ENCODE data around the gene CENPN. TPM values are rescaled to one million over a fixed set of nuclear protein-coding genes. Genes with fewer than 3 reads are reported as not detected.

Gene CENPN
- total RNA-seq, 1 experiment from 2014 or later: 105 TPM

DNA sequence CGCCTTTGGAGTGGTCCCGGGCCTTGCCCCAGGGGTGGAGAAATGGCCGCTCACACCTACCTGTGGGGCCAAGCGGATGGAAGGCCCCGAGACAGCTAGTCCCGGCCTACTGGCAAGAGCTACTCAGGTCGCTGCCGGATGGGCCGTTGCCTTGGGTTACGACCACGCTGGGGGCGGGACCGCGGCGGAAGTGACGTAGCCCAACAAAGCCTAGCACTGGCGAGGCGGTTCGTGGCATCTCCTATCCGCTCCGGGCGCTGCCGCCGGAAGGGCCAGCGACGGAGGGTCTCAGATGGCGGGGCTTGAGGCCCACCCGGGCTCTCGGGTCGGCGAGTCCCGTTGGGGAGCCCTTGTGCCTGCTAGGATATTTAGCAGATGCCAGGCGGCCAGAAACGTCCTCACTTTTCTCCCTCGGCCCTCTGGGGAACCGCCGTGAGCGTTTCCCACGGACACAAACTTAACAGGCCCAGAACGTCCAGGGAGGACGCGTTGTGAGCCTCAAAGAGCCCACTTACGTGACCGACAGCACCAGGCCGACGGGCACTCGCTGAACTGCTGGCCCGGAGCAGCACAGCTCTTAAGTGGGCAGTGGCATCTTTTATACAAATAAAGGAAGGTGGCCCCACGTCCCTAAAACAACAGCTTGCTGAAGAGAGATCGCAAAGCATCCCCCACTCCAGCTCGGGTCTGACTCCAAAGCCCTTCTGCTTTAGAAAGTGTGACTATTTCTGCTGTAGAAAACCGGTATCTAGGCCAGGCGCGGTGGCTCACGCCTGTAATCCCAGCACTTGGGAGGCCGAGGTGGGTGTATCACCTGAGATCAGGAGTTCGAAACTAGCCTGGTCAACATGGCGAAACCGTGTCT is 70.3 kb downstream of the CENPN start, which contains the start of gene C16orf46:
C16orf46 (minus strand) TSS at position 163 of the 865 bp plus-strand sequence. CDS start 13,283 bp downstream, outside the sequence.
- intact Hi-C loops (cut with micrococcal nuclease; ENCODE audit: unreplicated experiment): loop anchor here (1.0 to 5.0 kb wide), 3 partner anchors 42 to 73 kb away; partner anchors contain the start of gene ATMIN
- BruUV-seq (replicated peaks): TSS peak; percentile 82
- H3K9me3 Mint-ChIP-seq (ENCODE audit: unreplicated experiment): no peaks in the 10 kb centered on the region
- no peaks in the 10 kb centered on the region for H3K9me3 ChIP-seq
- TF ChIP-seq, protein P1, sequence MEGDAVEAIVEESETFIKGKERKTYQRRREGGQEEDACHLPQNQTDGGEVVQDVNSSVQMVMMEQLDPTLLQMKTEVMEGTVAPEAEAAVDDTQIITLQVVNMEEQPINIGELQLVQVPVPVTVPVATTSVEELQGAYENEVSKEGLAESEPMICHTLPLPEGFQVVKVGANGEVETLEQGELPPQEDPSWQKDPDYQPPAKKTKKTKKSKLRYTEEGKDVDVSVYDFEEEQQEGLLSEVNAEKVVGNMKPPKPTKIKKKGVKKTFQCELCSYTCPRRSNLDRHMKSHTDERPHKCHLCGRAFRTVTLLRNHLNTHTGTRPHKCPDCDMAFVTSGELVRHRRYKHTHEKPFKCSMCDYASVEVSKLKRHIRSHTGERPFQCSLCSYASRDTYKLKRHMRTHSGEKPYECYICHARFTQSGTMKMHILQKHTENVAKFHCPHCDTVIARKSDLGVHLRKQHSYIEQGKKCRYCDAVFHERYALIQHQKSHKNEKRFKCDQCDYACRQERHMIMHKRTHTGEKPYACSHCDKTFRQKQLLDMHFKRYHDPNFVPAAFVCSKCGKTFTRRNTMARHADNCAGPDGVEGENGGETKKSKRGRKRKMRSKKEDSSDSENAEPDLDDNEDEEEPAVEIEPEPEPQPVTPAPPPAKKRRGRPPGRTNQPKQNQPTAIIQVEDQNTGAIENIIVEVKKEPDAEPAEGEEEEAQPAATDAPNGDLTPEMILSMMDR (IDR thresholded peaks at IDR 0.05; ENCODE audit: insufficient read depth in 1 of 2, low read depth in 1 of 2, low read length in 1 of 2, severe bottlenecking in 1 of 2, unreplicated experiment in 1 of 2): no peak
- H3K27me3 ChIP-seq (replicated peaks; ENCODE audit: control insufficient read depth, insufficient read depth, low read length): no peaks in the 10 kb centered on the region
- no peak within 1 kb of the TSS for H3K27ac Mint-ChIP-seq (ENCODE audit: unreplicated experiment)
- H3K4me3 ChIP-seq (ENCODE audit: low read depth, low read length): peak within 1 kb of the TSS; percentile 68
- no peak within 1 kb of the TSS for H3K4me3 Mint-ChIP-seq (ENCODE audit: unreplicated experiment)
- no peaks in the 10 kb centered on the region for H3K27me3 Mint-ChIP-seq (ENCODE audit: insufficient read depth, unreplicated experiment)
- no peaks in the 10 kb centered on the region for H3K4me1 Mint-ChIP-seq (ENCODE audit: low read depth, unreplicated experiment)
- CTCF ChIA-PET: interaction anchor here (0.5 to 2.4 kb wide), 6 partner anchors 42 to 809 kb away, joined by 3 to 17 read pairs (median 4); partner anchors contain the start of genes ATMIN, CENPN and CMC2
- no peaks in the 10 kb centered on the region for H3K36me3 ChIP-seq (ENCODE audit: control insufficient read depth, insufficient read depth, low read length)
- peaks cover 7% of the 10 kb centered on the region; the same call in 1 of the 2 replicates for H3K4me1 ChIP-seq
- peaks cover 6% of the 10 kb centered on the region for H3K36me3 Mint-ChIP-seq (ENCODE audit: insufficient read depth, unreplicated experiment)
- POLR2A ChIA-PET: interaction anchor here (0.6 to 1.5 kb wide), 11 partner anchors 11 to 239 kb away, joined by 3 to 10 read pairs (median 3); partner anchors contain the start of genes ATMIN, BCO1, CENPN and CMC2
- DNase-seq: peak; percentile 97 to 99

DNA sequence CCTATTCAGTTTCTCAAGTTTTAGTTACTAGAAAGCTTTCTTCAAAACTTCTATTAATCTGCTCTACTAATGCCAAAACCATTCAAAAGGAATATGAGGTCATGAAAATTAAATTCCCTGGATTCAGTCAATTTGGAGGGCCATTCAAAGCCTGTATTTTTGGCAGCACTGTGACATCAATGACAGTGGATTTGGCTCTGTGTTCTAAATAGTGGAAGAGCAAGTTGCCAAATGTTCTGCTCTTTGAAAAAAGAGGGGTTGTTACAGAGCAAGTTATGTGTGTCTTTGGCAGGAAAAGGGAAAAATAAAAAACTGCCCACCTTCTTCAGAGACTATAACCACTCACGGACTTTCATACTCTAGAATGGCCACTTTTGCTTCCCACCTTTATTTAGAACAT is 73.2 kb downstream of the CENPN start:
- no peaks in the 10 kb centered on the region for H3K4me1 Mint-ChIP-seq (ENCODE audit: low read depth, unreplicated experiment)
- CTCF ChIA-PET: interaction anchor here (0.5 kb wide), 1 partner anchor 109 kb away, joined by 5 read pairs; no protein-coding TSS in a partner anchor

DNA sequence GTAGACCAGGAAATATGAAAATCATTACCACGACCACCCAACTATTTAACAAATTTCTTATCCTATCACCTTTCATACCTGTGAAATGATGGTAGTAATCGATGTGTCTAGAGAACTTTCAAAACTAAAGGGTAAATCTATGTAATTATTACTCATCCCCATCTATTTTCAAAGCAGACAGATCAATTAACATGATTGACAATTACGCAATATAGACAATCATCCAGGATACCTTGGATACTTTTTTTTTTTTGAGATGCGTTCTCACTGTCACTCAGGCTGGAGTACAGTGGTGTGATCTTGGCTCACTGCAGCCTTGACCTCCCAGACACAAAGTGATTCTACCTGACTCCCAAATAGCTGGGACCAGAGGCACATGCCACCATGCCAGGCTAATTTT is 74.0 kb downstream of the CENPN start:
- H3K36me3 Mint-ChIP-seq (ENCODE audit: insufficient read depth, unreplicated experiment): peaks cover 19% of the 10 kb centered on the region
- CTCF ChIA-PET: no interaction called here
- no TSS peak for BruUV-seq (replicated peaks)
- intact Hi-C loops (cut with micrococcal nuclease; ENCODE audit: unreplicated experiment): no loop called here
- Histone ChIP-seq H3K27me3 (replicated peaks; ENCODE audit: control insufficient read depth, insufficient read depth, low read length) (no peaks in the 10 kb centered on the region), H3K9me3 (no peaks in the 10 kb centered on the region), H3K36me3 (ENCODE audit: control insufficient read depth, insufficient read depth, low read length) (no peaks in the 10 kb centered on the region), H3K4me3 (ENCODE audit: low read depth, low read length) (no peak overlapping the region), H3K4me1 (peaks cover 7% of the 10 kb centered on the region; the same call in 1 of the 2 replicates)
- H3K27me3 Mint-ChIP-seq (ENCODE audit: insufficient read depth, unreplicated experiment): no peaks in the 10 kb centered on the region
- TF ChIP-seq, protein P1 (IDR thresholded peaks at IDR 0.05; ENCODE audit: insufficient read depth in 1 of 2, low read depth in 1 of 2, low read length in 1 of 2, severe bottlenecking in 1 of 2, unreplicated experiment in 1 of 2): no peak
- no peaks in the 10 kb centered on the region for H3K9me3 Mint-ChIP-seq (ENCODE audit: unreplicated experiment)
- H3K4me1 Mint-ChIP-seq (ENCODE audit: low read depth, unreplicated experiment): no peaks in the 10 kb centered on the region
- no peak overlapping the region for H3K4me3 Mint-ChIP-seq (ENCODE audit: unreplicated experiment)
- POLR2A ChIA-PET: no interaction called here
- DNase-seq: no peak
- no peak overlapping the region for H3K27ac Mint-ChIP-seq (ENCODE audit: unreplicated experiment)

More for the DNA sequence above, 73.2 kb downstream of the CENPN start:
- Mint-ChIP-seq H3K27ac (ENCODE audit: unreplicated experiment) (no peak overlapping the region), H3K4me3 (ENCODE audit: unreplicated experiment) (no peak overlapping the region), H3K27me3 (ENCODE audit: insufficient read depth, unreplicated experiment) (no peaks in the 10 kb centered on the region), H3K36me3 (ENCODE audit: insufficient read depth, unreplicated experiment) (peaks cover 17% of the 10 kb centered on the region), H3K9me3 (ENCODE audit: unreplicated experiment) (no peaks in the 10 kb centered on the region)
- POLR2A ChIA-PET: no interaction called here
- Histone ChIP-seq H3K4me3 (ENCODE audit: low read depth, low read length) (no peak overlapping the region), H3K9me3 (no peaks in the 10 kb centered on the region), H3K27me3 (replicated peaks; ENCODE audit: control insufficient read depth, insufficient read depth, low read length) (no peaks in the 10 kb centered on the region), H3K36me3 (ENCODE audit: control insufficient read depth, insufficient read depth, low read length) (no peaks in the 10 kb centered on the region), H3K4me1 (peaks cover 7% of the 10 kb centered on the region; the same call in 1 of the 2 replicates)
- intact Hi-C loops (cut with micrococcal nuclease; ENCODE audit: unreplicated experiment): no loop called here
- no TSS peak for BruUV-seq (replicated peaks)
- no peak for DNase-seq
- TF ChIP-seq, protein P1 (IDR thresholded peaks at IDR 0.05; ENCODE audit: insufficient read depth in 1 of 2, low read depth in 1 of 2, low read length in 1 of 2, severe bottlenecking in 1 of 2, unreplicated experiment in 1 of 2): no peak

Measured in Caco-2 (cell line).